Measurements from ENCODE around the gene ICAM2. TPM values are rescaled to one million over a fixed set of nuclear protein-coding genes. Genes with fewer than 3 reads are reported as not detected.

ICAM2 gene
- total and polyA plus RNA-seq, 4 donors = 9.6 to 17.5 (median 12.4) TPM

GRCh38 chr17:64001763-64002529, 18.5 kb downstream of the ICAM2 start:
- H3K27ac ChIP-seq (ENCODE audit: low read depth in 1 of 2, low read length in 2 of 2) = no peak overlapping the region
- TF ChIP-seq TAF1 (conservative IDR thresholded peaks at IDR 0.05) (no peak), RXRA (IDR thresholded peaks at IDR 0.05) (no peak), RAD21 (IDR thresholded peaks at IDR 0.05) (no peak), HNF4G (IDR thresholded peaks at IDR 0.05) (no peak), FOXA1 (IDR thresholded peaks at IDR 0.05) (no peak)
- peaks cover 0 to 2% (median 0%) of the 10 kb centered on the region in 4 donors for H3K27me3 ChIP-seq (ENCODE audit: control insufficient read depth in 4 of 4, insufficient read depth in 4 of 4, low read length in 3 of 4)
- H3K4me3 ChIP-seq (ENCODE audit: low read depth in 1 of 3, low read length in 3 of 3) = no peak overlapping the region
- H3K9ac ChIP-seq (ENCODE audit: low read depth in 1 of 2, low read length in 2 of 2) = no peak overlapping the region
- H3K36me3 ChIP-seq (ENCODE audit: control insufficient read depth in 4 of 4, insufficient read depth in 3 of 4, low read depth in 1 of 4, low read length in 3 of 4) = peaks cover 0 to 3% (median 0%) of the 10 kb centered on the region in 4 donors
- no peaks in the 10 kb centered on the region for H3K9me3 ChIP-seq (ENCODE audit: control insufficient read depth in 4 of 4, low read length in 3 of 4)
- peaks cover 0 to 12% (median 4%) of the 10 kb centered on the region in 4 donors for H3K4me1 ChIP-seq (ENCODE audit: control insufficient read depth in 4 of 4, insufficient read depth in 4 of 4, low read length in 3 of 4)
- WGBS = 83% methylated on average over 14 of the region's 14 CpGs
- no peak for DNase-seq (ENCODE audit: low spot score)

GRCh38 chr17:64001091-64001579, 19.3 kb downstream of the ICAM2 start:
- no peak overlapping the region for H3K9ac ChIP-seq (ENCODE audit: low read depth in 1 of 2, low read length in 2 of 2)
- peaks cover 0 to 12% (median 4%) of the 10 kb centered on the region in 4 donors for H3K4me1 ChIP-seq (ENCODE audit: control insufficient read depth in 4 of 4, insufficient read depth in 4 of 4, low read length in 3 of 4)
- TF ChIP-seq MAX (IDR thresholded peaks at IDR 0.05) = no peak
- no peak for TF ChIP-seq RAD21 (IDR thresholded peaks at IDR 0.05)
- no peak for TF ChIP-seq HNF4G (IDR thresholded peaks at IDR 0.05)
- TF ChIP-seq JUND (IDR thresholded peaks at IDR 0.05) = no peak
- no peak for TF ChIP-seq RXRA (IDR thresholded peaks at IDR 0.05)
- no peak for TF ChIP-seq HNF4A (conservative IDR thresholded peaks at IDR 0.05)
- no peak for TF ChIP-seq GABPA (IDR thresholded peaks at IDR 0.05 in 1 of 2, conservative IDR thresholded peaks at IDR 0.05 in 1 of 2)
- TF ChIP-seq ATF3 (IDR thresholded peaks at IDR 0.05) = no peak
- no peak for TF ChIP-seq YY1 (IDR thresholded peaks at IDR 0.05)
- no peak for TF ChIP-seq SP1 (IDR thresholded peaks at IDR 0.05)
- no peak for TF ChIP-seq FOXA1 (IDR thresholded peaks at IDR 0.05)
- no peak for TF ChIP-seq ZBTB33 (IDR thresholded peaks at IDR 0.05)
- TF ChIP-seq CTCF (IDR thresholded peaks at IDR 0.05; ENCODE audit: low read depth, low read length, missing input control) = no peak
- TF ChIP-seq NR2F2 (IDR thresholded peaks at IDR 0.05) = no peak
- TF ChIP-seq REST (IDR thresholded peaks at IDR 0.05) = no peak
- DNase-seq (ENCODE audit: low spot score) = no peak
- peaks cover 0 to 2% (median 0%) of the 10 kb centered on the region in 4 donors for H3K27me3 ChIP-seq (ENCODE audit: control insufficient read depth in 4 of 4, insufficient read depth in 4 of 4, low read length in 3 of 4)
- 88% methylated on average over 7 of the region's 7 CpGs for WGBS
- no peak overlapping the region for H3K4me3 ChIP-seq (ENCODE audit: low read depth in 1 of 3, low read length in 3 of 3)
- peaks cover 0 to 3% (median 0%) of the 10 kb centered on the region in 4 donors for H3K36me3 ChIP-seq (ENCODE audit: control insufficient read depth in 4 of 4, insufficient read depth in 3 of 4, low read depth in 1 of 4, low read length in 3 of 4)
- H3K9me3 ChIP-seq (ENCODE audit: control insufficient read depth in 4 of 4, low read length in 3 of 4) = no peaks in the 10 kb centered on the region
- H3K27ac ChIP-seq (ENCODE audit: low read depth in 1 of 2, low read length in 2 of 2) = no peak overlapping the region

Measured in liver (tissue), 9 donors.